ENCODE results near the gene VPS13D. TPM values are rescaled to one million over a fixed set of nuclear protein-coding genes. Genes with fewer than 3 reads are reported as not detected.

The VPS13D gene
- total and polyA plus RNA-seq, 2 of the 4 experiments (the other 2 are of a cell fraction): 9.0 to 16.3 TPM

- WGBS, 2 experiments (ENCODE audit: extremely low coverage in 2 of 2, insufficient read length in 1 of 2): no CpG with 5 or more reads among the region's 2 CpGs
- Histone ChIP-seq H2AK9ac (replicated peaks; ENCODE audit: low read depth, low read length, poor library complexity) (no peak overlapping the region), H2BK20ac (ENCODE audit: low read depth, low read length) (no peak overlapping the region), H3K4me3 (ENCODE audit: insufficient read depth, low read depth, low read length) (no peak overlapping the region), H4K91ac (ENCODE audit: insufficient read depth, low read depth, low read length) (no peak overlapping the region), H2AK5ac (ENCODE audit: low read depth, low read length) (no peak overlapping the region), H3K27me3 (ENCODE audit: control insufficient read depth, insufficient read depth, low read length) (no peaks in the 10 kb centered on the region), H3K4me2 (ENCODE audit: low read depth, low read length) (no peak overlapping the region), H4K8ac (ENCODE audit: low read depth in 2 of 2, low read length in 2 of 2) (no peak overlapping the region), H3K9me3 (ENCODE audit: control insufficient read depth, insufficient read depth, low read length) (no peaks in the 10 kb centered on the region), H4K5ac (ENCODE audit: low read depth, low read length) (no peak overlapping the region), H3K9me1 (ENCODE audit: insufficient read depth, low read length) (no peaks in the 10 kb centered on the region), H2BK5ac (ENCODE audit: low read depth, low read length, poor library complexity, severe bottlenecking) (no peak overlapping the region), H3K56ac (ENCODE audit: extremely low read depth, insufficient read depth, low read length) (no peak overlapping the region), H3K36me3 (ENCODE audit: control insufficient read depth, insufficient read depth, low read length) (peaks cover 27% of the 10 kb centered on the region), H3K9ac (ENCODE audit: low read depth, low read length) (no peak overlapping the region), H2BK15ac (ENCODE audit: low read depth, low read length) (no peak overlapping the region), H2AFZ (replicated peaks; ENCODE audit: low read length, poor library complexity) (no peak overlapping the region), H3K23ac (ENCODE audit: low read depth, low read length) (no peak overlapping the region), H2BK120ac (ENCODE audit: low read depth, low read length) (no peak overlapping the region), H3K79me1 (ENCODE audit: low read depth in 1 of 2, low read length in 2 of 2) (no peaks in the 10 kb centered on the region; a peak in 1 of 4 replicates), H3K14ac (replicated peaks; ENCODE audit: low read depth, low read length) (no peak overlapping the region), H3K18ac (ENCODE audit: low read depth, low read length) (no peak overlapping the region), H4K20me1 (ENCODE audit: insufficient read depth, low read length) (no peaks in the 10 kb centered on the region), H3K4ac (ENCODE audit: low read depth, low read length) (no peak overlapping the region), H3K4me1 (ENCODE audit: control insufficient read depth, insufficient read depth, low read length) (peaks cover 5% of the 10 kb centered on the region), H3K27ac (ENCODE audit: insufficient read depth, low read length) (no peak overlapping the region)
- intact Hi-C loops (cut with micrococcal nuclease): no loop called here
- POLR2A ChIA-PET (ENCODE audit: unreplicated experiment): no interaction called here
- in situ Hi-C loops (cut with MboI; ENCODE audit: low sequenced_read_pairs): no loop called here
- TF ChIP-seq MAZ (IDR thresholded peaks at IDR 0.05; ENCODE audit: borderline replicate concordance, low read depth, low read length): no peak
- TF ChIP-seq CEBPB (IDR thresholded peaks at IDR 0.05; ENCODE audit: low read depth, low read length): no peak
- TF ChIP-seq MXI1 (IDR thresholded peaks at IDR 0.05; ENCODE audit: borderline replicate concordance, low read depth, low read length): no peak
- TF ChIP-seq RCOR1 (IDR thresholded peaks at IDR 0.05; ENCODE audit: insufficient replicate concordance, low read length): no peak
- no peak for TF ChIP-seq USF2 (IDR thresholded peaks at IDR 0.05; ENCODE audit: low read depth, low read length)
- TF ChIP-seq CTCF (conservative IDR thresholded peaks at IDR 0.05; ENCODE audit: low read depth, low read length): no peak
- TF ChIP-seq POLR2A (IDR thresholded peaks at IDR 0.05; ENCODE audit: low read depth, low read length): no peak
- no peak for TF ChIP-seq FOS (IDR thresholded peaks at IDR 0.05; ENCODE audit: low read depth, low read length)
- TF ChIP-seq ELK1 (IDR thresholded peaks at IDR 0.05; ENCODE audit: borderline replicate concordance, low read depth, low read length): no peak
- CTCF ChIA-PET: interaction anchor here (1.1 kb wide), 1 partner anchor 278 kb away, joined by 3 read pairs; no protein-coding TSS in a partner anchor
- peak; percentile 27 for ATAC-seq (ENCODE audit: low read depth)
- dilution Hi-C loops (cut with HindIII; ENCODE audit: low sequenced_read_pairs, unreplicated experiment): no loop called here
- no TSS peak for BruUV-seq (replicated peaks)
- no peak for DNase-seq
Measured at GRCh38 chr1:12380326-12381249, 150.8 kb downstream of the VPS13D start.
